HFFc6 (cell line): ENCODE data around the gene XPO4. TPM values are rescaled to one million over a fixed set of nuclear protein-coding genes. Genes with fewer than 3 reads are reported as not detected.

Source experiments
- DNase-seq: peaks from one replicate; pipeline ENCODE4 v3.0.0-alpha.2; 2018
- H3K27ac Mint-ChIP-seq: 2 replicates; pipeline ENCODE4 v1.8.0; 2020; ENCODE audit warnings: mild to moderate bottlenecking, mixed read lengths
- H3K27me3 Mint-ChIP-seq: 2 replicates; pipeline ENCODE4 v1.8.0; 2021; ENCODE audit warnings: mild to moderate bottlenecking, moderate library complexity, mixed read lengths; ENCODE audit not compliant: insufficient read depth
- H3K36me3 Mint-ChIP-seq: 2 replicates; pipeline ENCODE4 v1.8.0; 2021; ENCODE audit warnings: low read depth, mixed read lengths
- H3K4me1 Mint-ChIP-seq: 2 replicates; pipeline ENCODE4 v1.8.0; 2020; ENCODE audit warnings: low read depth, mixed read lengths
- H3K4me3 Mint-ChIP-seq: 2 replicates; pipeline ENCODE4 v1.8.0; 2020; ENCODE audit warnings: mild to moderate bottlenecking, moderate library complexity, mixed read lengths
- H3K9me3 Mint-ChIP-seq: 2 replicates; pipeline ENCODE4 v1.8.0; 2020; ENCODE audit warnings: mild to moderate bottlenecking, mixed read lengths
- CTCF ChIP-seq: fragments of 200-600 bp; sonication (generic); IDR thresholded peaks from 2 replicates; pipeline ENCODE4 v1.5.0; 2021; ENCODE audit warnings: antibody characterized with exemption, mild to moderate bottlenecking
- total RNA-seq, 6 experiments: library from RNA; stranded (reverse); fragmentation: NEBNext Ultra II Directional; extraction: Animal tissue kit (Norgen Biotek cat#: 25700); gene quantifications; 2 replicates in 1 of 6; 3 replicates in 5 of 6; pipeline ENCODE4 v1.2.3, GENCODE V29; 2021

The XPO4 gene
- total RNA-seq, 6 experiments from 2014 or later = 14.2 to 17.6 (median 15.2) TPM

- TF ChIP-seq CTCF = no peak
- DNase-seq = no peak
- Mint-ChIP-seq H3K36me3 (peaks cover 13% of the 10 kb centered on the region; the same call in 1 of the 2 replicates), H3K9me3 (no peaks in the 10 kb centered on the region), H3K27ac (no peak overlapping the region), H3K27me3 (peaks cover 2% of the 10 kb centered on the region), H3K4me3 (no peak overlapping the region), H3K4me1 (peaks cover 34% of the 10 kb centered on the region)
Measured at GRCh38 chr13:20803180-20803965, 99.2 kb downstream of the XPO4 start.

GRCh38 chr13:20801707-20802106 is 100.8 kb downstream of the XPO4 start:
- Mint-ChIP-seq H3K4me3 (no peak overlapping the region), H3K4me1 (peaks cover 47% of the 10 kb centered on the region), H3K36me3 (peaks cover 14% of the 10 kb centered on the region; the same call in 1 of the 2 replicates), H3K27me3 (peaks cover 2% of the 10 kb centered on the region), H3K27ac (no peak overlapping the region), H3K9me3 (no peaks in the 10 kb centered on the region)
- TF ChIP-seq CTCF = no peak
- DNase-seq = no peak

GRCh38 chr13:20799726-20800416 is 102.7 kb downstream of the XPO4 start:
- peaks cover 17% of the 10 kb centered on the region for H3K36me3 Mint-ChIP-seq
- H3K4me3 Mint-ChIP-seq = no peak overlapping the region
- no peaks in the 10 kb centered on the region for H3K9me3 Mint-ChIP-seq
- peak; percentile 29 for DNase-seq
- no peak for TF ChIP-seq CTCF
- H3K27me3 Mint-ChIP-seq = peaks cover 2% of the 10 kb centered on the region
- peaks cover 50% of the 10 kb centered on the region for H3K4me1 Mint-ChIP-seq
- no peak overlapping the region for H3K27ac Mint-ChIP-seq

GRCh38 chr13:20798027-20798426 is 104.5 kb downstream of the XPO4 start:
- Mint-ChIP-seq H3K36me3 (peaks cover 30% of the 10 kb centered on the region), H3K27ac (peak overlapping the region; percentile 83; the same call in 1 of the 2 replicates), H3K4me1 (peaks cover 38% of the 10 kb centered on the region), H3K9me3 (no peaks in the 10 kb centered on the region), H3K4me3 (no peak overlapping the region), H3K27me3 (no peaks in the 10 kb centered on the region)
- TF ChIP-seq CTCF = no peak
- no peak for DNase-seq

- Mint-ChIP-seq H3K4me1 (peaks cover 34% of the 10 kb centered on the region), H3K4me3 (peak overlapping the region; percentile 33; the same call in 1 of the 2 replicates), H3K27me3 (no peaks in the 10 kb centered on the region), H3K27ac (peak overlapping the region; percentile 83), H3K9me3 (no peaks in the 10 kb centered on the region), H3K36me3 (peaks cover 28% of the 10 kb centered on the region)
- DNase-seq = peak; percentile 60
- no peak for TF ChIP-seq CTCF
Measured at GRCh38 chr13:20796791-20797508, 105.6 kb downstream of the XPO4 start.
